OCI-LY1 (cell line): Measurements from ENCODE around the gene C15orf40.

Experiments
- H2AFZ ChIP-seq: fragments of 200-600 bp; sonication (generic), shearing (Covaris generic); 2 replicates; pipeline ENCODE4 v1.6.0; 2014; ENCODE audit warnings: antibody characterized with exemption, mild to moderate bottlenecking, low read length
- H3F3A ChIP-seq: fragments of 200-600 bp; sonication (generic), shearing (Covaris generic); 2 replicates; pipeline ENCODE4 v1.6.0; 2014; ENCODE audit warnings: mild to moderate bottlenecking, antibody characterized with exemption, low read length, moderate library complexity; ENCODE audit not compliant: insufficient read depth
- H3K27ac ChIP-seq: fragments of 200-600 bp; sonication (generic); 2 replicates; pipeline ENCODE4 v1.5.1; 2014; ENCODE audit warnings: low read length, mixed run types, mild to moderate bottlenecking, low read depth; ENCODE audit not compliant: poor library complexity, severe bottlenecking
- H3K27me3 ChIP-seq: fragments of 200-600 bp; sonication (generic); 2 replicates; pipeline ENCODE4 v1.6.0; 2014; ENCODE audit warnings: antibody characterized with exemption, mild to moderate bottlenecking, low read length, moderate library complexity; ENCODE audit not compliant: insufficient read depth
- H3K36me3 ChIP-seq: fragments of 200-600 bp; sonication (generic); 2 replicates; pipeline ENCODE4 v1.6.1; 2014; ENCODE audit warnings: mild to moderate bottlenecking, antibody characterized with exemption, low read length, moderate library complexity, mixed read lengths; ENCODE audit not compliant: insufficient read depth
- H3K4me1 ChIP-seq: fragments of 200-600 bp; sonication (generic); 2 replicates; pipeline ENCODE4 v1.5.1; 2014; ENCODE audit warnings: mild to moderate bottlenecking, low read length, moderate library complexity; ENCODE audit not compliant: insufficient read depth, severe bottlenecking
- H3K4me2 ChIP-seq: fragments of 200-600 bp; sonication (generic), shearing (Covaris generic); 2 replicates; pipeline ENCODE4 v1.6.1; 2014; ENCODE audit warnings: low read length
- H3K4me3 ChIP-seq: fragments of 200-600 bp; sonication (generic); 2 replicates; pipeline ENCODE4 v1.5.1; 2014; ENCODE audit warnings: low read length, low read depth, mild to moderate bottlenecking, mixed read lengths; ENCODE audit not compliant: poor library complexity, severe bottlenecking
- H3K79me2 ChIP-seq: fragments of 200-600 bp; shearing (Covaris generic); 2 replicates; pipeline ENCODE4 v1.6.1; 2016; ENCODE audit warnings: mixed run types, low read length, mixed read lengths; ENCODE audit not compliant: insufficient read depth
- H3K9ac ChIP-seq: fragments of 200-600 bp; sonication (generic), shearing (Covaris generic); 2 replicates; pipeline ENCODE4 v1.6.1; 2014; ENCODE audit warnings: mild to moderate bottlenecking, low read length, mixed read lengths
- H3K9me2 ChIP-seq: fragments of 200-600 bp; sonication (generic), shearing (Covaris generic); 2 replicates; pipeline ENCODE4 v1.6.1; 2014; ENCODE audit warnings: low read depth, mild to moderate bottlenecking, low read length, mixed read lengths
- H3K9me3 ChIP-seq: fragments of 200-600 bp; shearing (Covaris generic); 2 replicates; pipeline ENCODE4 v1.6.1; 2014; ENCODE audit warnings: low read length, mixed read lengths
- H4K20me1 ChIP-seq: fragments of 200-600 bp; sonication (generic), shearing (Covaris generic); 2 replicates; pipeline ENCODE4 v1.6.0; 2016; ENCODE audit warnings: mild to moderate bottlenecking, low read length; ENCODE audit not compliant: insufficient read depth
- EZH2 ChIP-seq: fragments of 200-600 bp; sonication (generic), shearing (Covaris generic); IDR thresholded peaks from 2 replicates; pipeline ENCODE4 v1.8.0; 2017; ENCODE audit warnings: borderline replicate concordance, mixed run types, mild to moderate bottlenecking, antibody characterized with exemption, low read length, moderate library complexity, mixed read lengths
- TF ChIP-seq, protein P1 (sequence below): fragments of 200-600 bp; sonication (generic), shearing (Covaris generic); IDR thresholded peaks from 2 replicates; pipeline ENCODE4 v1.5.1; 2017; ENCODE audit warnings: mild to moderate bottlenecking, antibody characterized with exemption, low read length, moderate library complexity, mixed read lengths

Gene C15orf40

DNA sequence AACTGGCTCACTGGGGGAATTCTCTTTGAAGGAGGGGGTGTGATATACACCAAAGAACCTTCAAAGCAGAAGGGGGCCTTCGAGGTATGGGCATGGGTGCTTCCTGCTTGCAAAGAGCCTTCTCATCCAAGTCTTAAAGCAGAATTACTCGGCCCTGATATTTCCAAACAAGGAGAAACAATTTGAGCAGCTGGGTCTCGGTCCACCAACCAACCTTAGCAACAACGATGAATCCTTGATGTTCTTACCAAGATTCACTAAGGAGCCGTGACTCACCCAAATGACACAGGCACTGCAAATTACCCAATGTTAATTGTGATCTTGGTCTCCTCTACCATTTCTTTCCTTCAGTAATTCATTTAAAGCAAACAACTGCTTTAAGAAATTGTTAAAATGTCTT, 66.6 kb downstream of the C15orf40 start:
- Histone ChIP-seq H3K4me1 (no peaks in the 10 kb centered on the region), H4K20me1 (no peaks in the 10 kb centered on the region), H3K4me2 (no peak overlapping the region), H3F3A (no peaks in the 10 kb centered on the region), H3K36me3 (no peaks in the 10 kb centered on the region), H3K27me3 (no peaks in the 10 kb centered on the region), H3K27ac (no peak overlapping the region), H3K79me2 (no peaks in the 10 kb centered on the region), H3K9ac (no peak overlapping the region), H3K4me3 (no peak overlapping the region), H3K9me2 (no peaks in the 10 kb centered on the region), H3K9me3 (no peaks in the 10 kb centered on the region), H2AFZ (no peak overlapping the region)
- TF ChIP-seq EZH2 = no peak
- TF ChIP-seq, protein P1, sequence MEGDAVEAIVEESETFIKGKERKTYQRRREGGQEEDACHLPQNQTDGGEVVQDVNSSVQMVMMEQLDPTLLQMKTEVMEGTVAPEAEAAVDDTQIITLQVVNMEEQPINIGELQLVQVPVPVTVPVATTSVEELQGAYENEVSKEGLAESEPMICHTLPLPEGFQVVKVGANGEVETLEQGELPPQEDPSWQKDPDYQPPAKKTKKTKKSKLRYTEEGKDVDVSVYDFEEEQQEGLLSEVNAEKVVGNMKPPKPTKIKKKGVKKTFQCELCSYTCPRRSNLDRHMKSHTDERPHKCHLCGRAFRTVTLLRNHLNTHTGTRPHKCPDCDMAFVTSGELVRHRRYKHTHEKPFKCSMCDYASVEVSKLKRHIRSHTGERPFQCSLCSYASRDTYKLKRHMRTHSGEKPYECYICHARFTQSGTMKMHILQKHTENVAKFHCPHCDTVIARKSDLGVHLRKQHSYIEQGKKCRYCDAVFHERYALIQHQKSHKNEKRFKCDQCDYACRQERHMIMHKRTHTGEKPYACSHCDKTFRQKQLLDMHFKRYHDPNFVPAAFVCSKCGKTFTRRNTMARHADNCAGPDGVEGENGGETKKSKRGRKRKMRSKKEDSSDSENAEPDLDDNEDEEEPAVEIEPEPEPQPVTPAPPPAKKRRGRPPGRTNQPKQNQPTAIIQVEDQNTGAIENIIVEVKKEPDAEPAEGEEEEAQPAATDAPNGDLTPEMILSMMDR = no peak

DNA sequence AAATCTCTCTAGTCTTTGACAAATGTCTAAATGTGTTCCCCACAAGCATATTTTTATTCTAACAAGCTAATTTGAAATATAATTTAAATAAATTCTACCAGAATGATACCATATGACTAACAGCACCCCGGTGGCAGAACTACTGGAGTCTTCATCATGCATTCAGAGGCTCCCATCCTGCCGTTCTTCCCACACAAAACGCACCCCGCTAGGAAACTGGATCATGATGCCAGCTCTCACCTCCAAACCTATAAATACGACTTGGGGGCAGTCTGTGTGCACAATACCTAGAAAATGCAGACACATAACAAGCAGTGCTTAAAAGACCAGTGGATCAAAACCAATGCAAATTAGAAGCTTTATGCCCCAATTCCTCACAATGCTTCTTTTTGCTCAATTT, 67.4 kb downstream of the C15orf40 start:
- H3F3A ChIP-seq = no peaks in the 10 kb centered on the region
- no peaks in the 10 kb centered on the region for H3K36me3 ChIP-seq
- no peaks in the 10 kb centered on the region for H3K4me1 ChIP-seq
- TF ChIP-seq, protein P1 = no peak
- no peak for TF ChIP-seq EZH2
- no peak overlapping the region for H2AFZ ChIP-seq
- H3K4me2 ChIP-seq = no peak overlapping the region
- H3K27me3 ChIP-seq = no peaks in the 10 kb centered on the region
- no peaks in the 10 kb centered on the region for H3K9me2 ChIP-seq
- H3K9me3 ChIP-seq = no peaks in the 10 kb centered on the region
- no peak overlapping the region for H3K27ac ChIP-seq
- H3K4me3 ChIP-seq = no peak overlapping the region
- no peak overlapping the region for H3K9ac ChIP-seq
- no peaks in the 10 kb centered on the region for H3K79me2 ChIP-seq
- H4K20me1 ChIP-seq = no peaks in the 10 kb centered on the region

DNA sequence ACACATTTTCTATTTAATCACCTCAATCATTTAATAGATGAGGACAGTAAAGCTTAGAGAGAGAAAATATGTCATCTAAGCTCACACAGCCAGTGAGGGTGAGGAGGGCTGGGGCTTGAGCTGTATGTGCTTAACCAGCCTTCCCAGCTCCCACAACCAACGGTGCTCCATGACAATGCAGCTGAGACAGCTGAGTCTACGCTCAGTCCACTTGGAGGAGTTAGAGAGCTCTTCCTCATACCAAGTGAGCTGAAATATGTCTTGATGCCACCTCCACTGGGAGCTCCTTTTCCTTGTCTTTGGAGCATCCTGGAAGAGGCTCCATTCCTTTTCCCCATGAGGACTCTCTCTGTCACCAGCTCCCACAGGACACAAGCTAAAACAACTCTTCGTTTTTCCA, 68.3 kb downstream of the C15orf40 start:
- TF ChIP-seq EZH2 = no peak
- TF ChIP-seq, protein P1 = no peak
- no peaks in the 10 kb centered on the region for H4K20me1 ChIP-seq
- no peaks in the 10 kb centered on the region for H3K27me3 ChIP-seq
- H3K9me3 ChIP-seq = no peaks in the 10 kb centered on the region
- H3K4me3 ChIP-seq = no peak overlapping the region
- H3K36me3 ChIP-seq = no peaks in the 10 kb centered on the region
- H2AFZ ChIP-seq = no peak overlapping the region
- H3K4me2 ChIP-seq = no peak overlapping the region
- H3F3A ChIP-seq = no peaks in the 10 kb centered on the region
- H3K27ac ChIP-seq = no peak overlapping the region
- no peaks in the 10 kb centered on the region for H3K79me2 ChIP-seq
- H3K9ac ChIP-seq = no peak overlapping the region
- no peaks in the 10 kb centered on the region for H3K4me1 ChIP-seq
- no peaks in the 10 kb centered on the region for H3K9me2 ChIP-seq
